ENCODE results near the gene CCP110. TPM values are rescaled to one million over a fixed set of nuclear protein-coding genes. Genes with fewer than 3 reads are reported as not detected.

The CCP110 gene
- total and polyA plus RNA-seq, 2 of the 13 experiments (the other 11 are each of a cell fraction or from before 2014, with no cell fraction given), result 10.0 to 11.1 TPM

- TF ChIP-seq ZNF276 (CRISPR knock-in tag; IDR thresholded peaks at IDR 0.05; ENCODE audit: low read depth), result peak; percentile 78
- TF ChIP-seq KAT7 (CRISPR knock-in tag; IDR thresholded peaks at IDR 0.05; ENCODE audit: borderline replicate concordance), result peak; percentile 56; the same call in 1 of the 2 replicates
- TF ChIP-seq CENPX (CRISPR knock-in tag; IDR thresholded peaks at IDR 0.05), result no peak
- TF ChIP-seq KDM6A (CRISPR knock-in tag; IDR thresholded peaks at IDR 0.05; ENCODE audit: low read depth), result no peak
- TF ChIP-seq AHR (CRISPR knock-in tag; IDR thresholded peaks at IDR 0.05), result no peak; the same call in none of the 2 replicates
- TF ChIP-seq PAXIP1 (CRISPR knock-in tag; conservative IDR thresholded peaks at IDR 0.05), result peak; percentile 52; the same call in 1 of the 2 replicates
- TF ChIP-seq ADNP (CRISPR knock-in tag; IDR thresholded peaks at IDR 0.05), result no peak
- no peak for TF ChIP-seq SATB2 (CRISPR knock-in tag; IDR thresholded peaks at IDR 0.05)
- peak; percentile 95 for TF ChIP-seq ZNF546 (CRISPR knock-in tag; conservative IDR thresholded peaks at IDR 0.05)
- no peak for TF ChIP-seq GLMP (CRISPR knock-in tag; IDR thresholded peaks at IDR 0.05; ENCODE audit: borderline replicate concordance)
- TF ChIP-seq ZNF619 (CRISPR knock-in tag; IDR thresholded peaks at IDR 0.05), result peak; percentile 89; the same call in 1 of the 2 replicates
- TF ChIP-seq CBFB (CRISPR knock-in tag; IDR thresholded peaks at IDR 0.05), result peak; percentile 53; the same call in 1 of the 2 replicates
- TF ChIP-seq ZC3H13 (CRISPR knock-in tag; IDR thresholded peaks at IDR 0.05), result no peak
- TF ChIP-seq EEA1 (CRISPR knock-in tag; IDR thresholded peaks at IDR 0.05; ENCODE audit: borderline replicate concordance), result no peak
- TF ChIP-seq POGK (CRISPR knock-in tag; conservative IDR thresholded peaks at IDR 0.05), result peak; percentile 84
- TF ChIP-seq ZNF660 (CRISPR knock-in tag; IDR thresholded peaks at IDR 0.05; ENCODE audit: borderline replicate concordance, low read depth), result no peak; the same call in 1 of the 2 replicates
- peak; percentile 20; the same call in 1 of the 2 replicates for TF ChIP-seq GATAD2A (CRISPR knock-in tag; IDR thresholded peaks at IDR 0.05)
These were observed at the start of gene CCP110 (continued) for GRCh38 chr16:19523559-19524355.
